Smooth muscle cell (in vitro differentiated cells): ENCODE results near the gene SUPT4H1. TPM values are rescaled to one million over a fixed set of nuclear protein-coding genes. Genes with fewer than 3 reads are reported as not detected.

Source experiments
- DNase-seq: peaks from one replicate; lab custom pipeline; 2025; ENCODE audit not compliant: unreplicated experiment; lab: John Stamatoyannopoulos, UW
- H2AFZ ChIP-seq: fragments of 200-600 bp; sonication (generic); 2 replicates; pipeline ENCODE4 v1.6.0; 2016; ENCODE audit warnings: antibody characterized with exemption, low read depth, mild to moderate bottlenecking
- H3F3A ChIP-seq: fragments of 200-600 bp; sonication (generic); 2 replicates; pipeline ENCODE4 v1.6.0; 2017; ENCODE audit warnings: antibody characterized with exemption, low read depth
- H3K27ac ChIP-seq: fragments of 200-600 bp; sonication (generic); 2 replicates; pipeline ENCODE4 v1.5.1; 2016; ENCODE audit warnings: low read depth, mild to moderate bottlenecking
- H3K27me3 ChIP-seq: fragments of 200-600 bp; sonication (generic); 2 replicates; pipeline ENCODE4 v1.6.1; 2016; ENCODE audit warnings: low read depth, mild to moderate bottlenecking
- H3K36me3 ChIP-seq: fragments of 200-600 bp; sonication (generic); 2 replicates; pipeline ENCODE4 v1.5.1; 2016; ENCODE audit warnings: low read depth
- H3K4me1 ChIP-seq: fragments of 200-600 bp; sonication (generic); 2 replicates; pipeline ENCODE4 v1.5.1; 2016; ENCODE audit warnings: low read depth
- H3K4me2 ChIP-seq: fragments of 200-600 bp; sonication (generic); 2 replicates; pipeline ENCODE4 v1.6.0; 2016; ENCODE audit warnings: mild to moderate bottlenecking
- H3K4me3 ChIP-seq: fragments of 200-600 bp; sonication (generic); 2 replicates; pipeline ENCODE4 v1.5.1; 2016; ENCODE audit warnings: mild to moderate bottlenecking
- H3K79me2 ChIP-seq: fragments of 200-600 bp; sonication (generic); 2 replicates; pipeline ENCODE4 v1.6.0; 2016; ENCODE audit warnings: low read depth, mild to moderate bottlenecking
- H3K9ac ChIP-seq: fragments of 200-600 bp; sonication (generic); 2 replicates; pipeline ENCODE4 v1.6.0; 2016; ENCODE audit warnings: low read depth
- H3K9me3 ChIP-seq: fragments of 200-600 bp; sonication (generic); replicated peaks from 2 replicates; pipeline ENCODE4 v1.5.1; 2016; ENCODE audit warnings: low read depth
- H4K20me1 ChIP-seq: fragments of 200-600 bp; sonication (generic); 2 replicates; pipeline ENCODE4 v1.6.0; 2016; ENCODE audit warnings: low read depth
- WGBS: methylation state at CpG from one replicate; pipeline ENCODE4 v1.1.7; 2016; ENCODE audit warnings: low lambda C conversion rate; 5-methylcytosine and 5-hydroxymethylcytosine counted together
- polyA plus RNA-seq: library from polyadenylated mRNA; unstranded; fragments of >200 nt; fragmentation: Nextera tagmentation; extraction: Ambion mirVana; gene quantifications from 2 replicates; pipeline ENCODE4 v1.2.1, GENCODE V29; 2016
- total RNA-seq: library from RNA; depleted of rRNA; stranded (reverse); fragments of >200 nt; gene quantifications from 2 replicates; pipeline ENCODE4 v1.2.3, GENCODE V29; 2014
- TF ChIP-seq, protein P1 (sequence below): fragments of 200-600 bp; sonication (generic); IDR thresholded peaks from 2 replicates; pipeline ENCODE4 v1.5.1; 2017; ENCODE audit warnings: borderline replicate concordance, mild to moderate bottlenecking, antibody characterized with exemption; ENCODE audit not compliant: insufficient read depth, poor library complexity, severe bottlenecking

Gene SUPT4H1
- total and polyA plus RNA-seq, 2 experiments from 2014 or later, result 66.1 to 107 TPM

- H3K4me1 ChIP-seq, result peaks cover 17% of the 10 kb centered on the region
- WGBS, result 95% methylated on average over 9 of the region's 9 CpGs
- TF ChIP-seq, protein P1, sequence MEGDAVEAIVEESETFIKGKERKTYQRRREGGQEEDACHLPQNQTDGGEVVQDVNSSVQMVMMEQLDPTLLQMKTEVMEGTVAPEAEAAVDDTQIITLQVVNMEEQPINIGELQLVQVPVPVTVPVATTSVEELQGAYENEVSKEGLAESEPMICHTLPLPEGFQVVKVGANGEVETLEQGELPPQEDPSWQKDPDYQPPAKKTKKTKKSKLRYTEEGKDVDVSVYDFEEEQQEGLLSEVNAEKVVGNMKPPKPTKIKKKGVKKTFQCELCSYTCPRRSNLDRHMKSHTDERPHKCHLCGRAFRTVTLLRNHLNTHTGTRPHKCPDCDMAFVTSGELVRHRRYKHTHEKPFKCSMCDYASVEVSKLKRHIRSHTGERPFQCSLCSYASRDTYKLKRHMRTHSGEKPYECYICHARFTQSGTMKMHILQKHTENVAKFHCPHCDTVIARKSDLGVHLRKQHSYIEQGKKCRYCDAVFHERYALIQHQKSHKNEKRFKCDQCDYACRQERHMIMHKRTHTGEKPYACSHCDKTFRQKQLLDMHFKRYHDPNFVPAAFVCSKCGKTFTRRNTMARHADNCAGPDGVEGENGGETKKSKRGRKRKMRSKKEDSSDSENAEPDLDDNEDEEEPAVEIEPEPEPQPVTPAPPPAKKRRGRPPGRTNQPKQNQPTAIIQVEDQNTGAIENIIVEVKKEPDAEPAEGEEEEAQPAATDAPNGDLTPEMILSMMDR, result no peak
Measured at GRCh38 chr17:58334661-58335060, 17.3 kb downstream of the SUPT4H1 start.

DNA sequence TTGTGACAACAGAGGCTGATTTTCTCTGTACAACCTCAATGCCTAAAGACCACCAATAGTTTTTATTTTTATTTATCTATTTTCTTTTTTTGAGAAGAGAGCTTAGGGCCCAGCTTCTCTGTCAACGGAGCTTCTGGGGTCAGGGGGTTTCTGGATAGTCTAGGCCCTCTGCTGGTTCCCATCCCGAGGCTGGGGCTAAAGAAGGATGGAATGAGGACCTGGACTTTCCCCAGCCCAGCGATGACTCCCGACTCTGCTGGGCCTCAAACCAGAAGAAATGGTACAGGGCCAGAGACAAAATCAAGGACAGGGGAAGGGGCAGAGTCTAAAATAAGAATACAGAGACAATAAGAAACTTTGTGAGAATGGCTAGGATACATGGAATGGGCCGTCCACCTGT is 17.7 kb downstream of the SUPT4H1 start:
- Histone ChIP-seq H3K4me1 (peaks cover 19% of the 10 kb centered on the region), H3K79me2 (no peaks in the 10 kb centered on the region), H3K36me3 (no peaks in the 10 kb centered on the region), H3K9me3 (no peaks in the 10 kb centered on the region), H4K20me1 (no peaks in the 10 kb centered on the region), H3K27me3 (no peaks in the 10 kb centered on the region), H3K9ac (no peak overlapping the region), H3K4me2 (no peak overlapping the region), H3K27ac (no peak overlapping the region), H3F3A (peaks cover 8% of the 10 kb centered on the region), H2AFZ (no peak overlapping the region), H3K4me3 (no peak overlapping the region)
- TF ChIP-seq, protein P1, result no peak
- no peak for DNase-seq
- 92% methylated on average over 5 of the region's 5 CpGs for WGBS

More at GRCh38 chr17:58334661-58335060, 17.3 kb downstream of the SUPT4H1 start:
- H3K4me3 ChIP-seq, result no peak overlapping the region
- H3K36me3 ChIP-seq, result no peaks in the 10 kb centered on the region
- no peaks in the 10 kb centered on the region for H3K9me3 ChIP-seq
- no peak overlapping the region for H2AFZ ChIP-seq
- H3K4me2 ChIP-seq, result no peak overlapping the region
- no peaks in the 10 kb centered on the region for H3K79me2 ChIP-seq
- no peaks in the 10 kb centered on the region for H4K20me1 ChIP-seq
- DNase-seq, result no peak
- H3K9ac ChIP-seq, result no peak overlapping the region
- no peak overlapping the region for H3K27ac ChIP-seq
- H3F3A ChIP-seq, result peaks cover 11% of the 10 kb centered on the region
- H3K27me3 ChIP-seq, result no peaks in the 10 kb centered on the region

DNA sequence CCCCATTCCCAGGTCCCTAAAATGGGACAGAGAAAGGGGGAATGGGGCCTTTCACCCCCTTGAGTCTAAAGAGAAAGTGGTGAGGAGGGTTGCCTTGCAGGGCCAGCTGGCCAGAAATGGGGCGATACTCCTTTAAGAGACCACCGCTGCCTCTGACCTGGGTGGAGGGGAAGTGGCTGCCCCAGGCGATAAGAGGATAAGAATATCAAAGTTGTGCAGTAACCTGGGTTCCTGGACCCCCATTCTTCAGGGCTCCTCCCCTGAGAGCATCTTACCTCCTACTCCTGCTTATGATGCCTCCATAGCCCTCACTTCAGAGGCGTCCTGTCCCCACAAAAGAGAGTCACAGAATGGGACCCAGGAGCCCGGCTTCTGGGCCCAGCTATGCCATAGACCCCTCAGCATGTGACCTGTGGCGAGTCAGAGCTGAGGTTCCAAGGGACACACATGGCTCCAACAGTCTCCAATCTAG is 18.2 kb downstream of the SUPT4H1 start:
- no peak overlapping the region for H3K27ac ChIP-seq
- H2AFZ ChIP-seq, result no peak overlapping the region
- no peaks in the 10 kb centered on the region for H3K36me3 ChIP-seq
- peaks cover 19% of the 10 kb centered on the region for H3K4me1 ChIP-seq
- H3K4me2 ChIP-seq, result no peak overlapping the region
- H3K9me3 ChIP-seq, result no peaks in the 10 kb centered on the region
- no peak for DNase-seq
- H3K9ac ChIP-seq, result no peak overlapping the region
- 88% methylated on average over 6 of the region's 6 CpGs for WGBS
- H3K27me3 ChIP-seq, result no peaks in the 10 kb centered on the region
- no peaks in the 10 kb centered on the region for H4K20me1 ChIP-seq
- TF ChIP-seq, protein P1, result no peak
- peaks cover 8% of the 10 kb centered on the region for H3F3A ChIP-seq
- H3K79me2 ChIP-seq, result no peaks in the 10 kb centered on the region
- no peak overlapping the region for H3K4me3 ChIP-seq

- Histone ChIP-seq H3K4me3 (no peak overlapping the region), H3K4me1 (peaks cover 19% of the 10 kb centered on the region), H3K27ac (no peak overlapping the region), H3K36me3 (no peaks in the 10 kb centered on the region), H3K79me2 (no peaks in the 10 kb centered on the region), H3K4me2 (no peak overlapping the region), H3K27me3 (no peaks in the 10 kb centered on the region), H3K9me3 (no peaks in the 10 kb centered on the region), H3K9ac (no peak overlapping the region), H3F3A (peaks cover 8% of the 10 kb centered on the region), H4K20me1 (no peaks in the 10 kb centered on the region), H2AFZ (no peak overlapping the region)
- DNase-seq, result no peak
- TF ChIP-seq, protein P1, result no peak
- 95% methylated on average over 18 of the region's 21 CpGs for WGBS
Measured at GRCh38 chr17:58332778-58333735, 18.9 kb downstream of the SUPT4H1 start.
